ENCODE measurements around the gene TBC1D8B. TPM values are rescaled to one million over a fixed set of nuclear protein-coding genes. Genes with fewer than 3 reads are reported as not detected.
A peak's percentile ranks its signal among the peaks of the same experiment; 100 is the strongest.

Gene TBC1D8B
- total RNA-seq, 1 donor from 2014 or later, result 7.1 TPM

DNA sequence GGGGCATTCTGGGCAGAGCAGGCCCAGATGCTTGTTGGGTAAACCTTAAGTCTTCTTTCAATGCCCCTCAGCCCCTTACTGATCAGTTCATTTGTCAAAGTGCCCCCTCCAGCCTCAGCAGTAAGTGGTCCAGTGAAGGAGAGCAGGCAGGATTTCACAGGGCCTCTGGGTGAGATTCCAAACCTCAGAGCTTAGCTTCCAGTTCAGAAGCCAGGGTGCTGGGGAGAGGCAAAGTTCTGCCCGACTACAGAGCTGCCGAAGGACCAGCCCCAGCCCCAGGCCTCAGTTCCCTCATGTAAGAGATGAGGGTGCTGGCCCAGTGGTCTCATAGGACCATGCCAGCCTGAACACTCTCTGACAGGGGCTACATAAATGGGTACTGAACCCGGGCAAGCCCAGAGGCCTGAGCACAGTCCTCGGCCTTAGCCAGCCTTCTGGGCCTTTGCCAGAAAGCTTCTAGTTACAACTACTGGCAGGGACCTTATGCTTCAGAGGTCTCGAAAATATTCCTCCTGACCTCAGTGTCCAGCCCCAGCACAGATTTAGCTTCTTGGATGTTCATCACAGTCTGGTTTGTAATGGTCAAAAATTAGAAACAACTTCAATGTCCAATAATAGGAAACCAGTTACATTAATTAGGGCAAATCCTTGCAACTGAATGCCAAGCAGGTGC is 101.5 kb downstream of the TBC1D8B start:
- Histone ChIP-seq H3K36me3 (no peaks in the 10 kb centered on the region), H3K27ac (peak overlapping the region in 1 of 2 donors; percentile 7), H3K9me3 (no peaks in the 10 kb centered on the region), H3K4me3 (no peak overlapping the region), H3K27me3 (no peaks in the 10 kb centered on the region), H3K4me1 (no peaks in the 10 kb centered on the region)
- intact Hi-C loops (cut with DNase I), result no loop called here
- no peak for DNase-seq (ENCODE audit: low spot score in 2 of 2)
- TF ChIP-seq, protein P1, sequence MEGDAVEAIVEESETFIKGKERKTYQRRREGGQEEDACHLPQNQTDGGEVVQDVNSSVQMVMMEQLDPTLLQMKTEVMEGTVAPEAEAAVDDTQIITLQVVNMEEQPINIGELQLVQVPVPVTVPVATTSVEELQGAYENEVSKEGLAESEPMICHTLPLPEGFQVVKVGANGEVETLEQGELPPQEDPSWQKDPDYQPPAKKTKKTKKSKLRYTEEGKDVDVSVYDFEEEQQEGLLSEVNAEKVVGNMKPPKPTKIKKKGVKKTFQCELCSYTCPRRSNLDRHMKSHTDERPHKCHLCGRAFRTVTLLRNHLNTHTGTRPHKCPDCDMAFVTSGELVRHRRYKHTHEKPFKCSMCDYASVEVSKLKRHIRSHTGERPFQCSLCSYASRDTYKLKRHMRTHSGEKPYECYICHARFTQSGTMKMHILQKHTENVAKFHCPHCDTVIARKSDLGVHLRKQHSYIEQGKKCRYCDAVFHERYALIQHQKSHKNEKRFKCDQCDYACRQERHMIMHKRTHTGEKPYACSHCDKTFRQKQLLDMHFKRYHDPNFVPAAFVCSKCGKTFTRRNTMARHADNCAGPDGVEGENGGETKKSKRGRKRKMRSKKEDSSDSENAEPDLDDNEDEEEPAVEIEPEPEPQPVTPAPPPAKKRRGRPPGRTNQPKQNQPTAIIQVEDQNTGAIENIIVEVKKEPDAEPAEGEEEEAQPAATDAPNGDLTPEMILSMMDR (IDR thresholded peaks at IDR 0.05), result no peak

DNA sequence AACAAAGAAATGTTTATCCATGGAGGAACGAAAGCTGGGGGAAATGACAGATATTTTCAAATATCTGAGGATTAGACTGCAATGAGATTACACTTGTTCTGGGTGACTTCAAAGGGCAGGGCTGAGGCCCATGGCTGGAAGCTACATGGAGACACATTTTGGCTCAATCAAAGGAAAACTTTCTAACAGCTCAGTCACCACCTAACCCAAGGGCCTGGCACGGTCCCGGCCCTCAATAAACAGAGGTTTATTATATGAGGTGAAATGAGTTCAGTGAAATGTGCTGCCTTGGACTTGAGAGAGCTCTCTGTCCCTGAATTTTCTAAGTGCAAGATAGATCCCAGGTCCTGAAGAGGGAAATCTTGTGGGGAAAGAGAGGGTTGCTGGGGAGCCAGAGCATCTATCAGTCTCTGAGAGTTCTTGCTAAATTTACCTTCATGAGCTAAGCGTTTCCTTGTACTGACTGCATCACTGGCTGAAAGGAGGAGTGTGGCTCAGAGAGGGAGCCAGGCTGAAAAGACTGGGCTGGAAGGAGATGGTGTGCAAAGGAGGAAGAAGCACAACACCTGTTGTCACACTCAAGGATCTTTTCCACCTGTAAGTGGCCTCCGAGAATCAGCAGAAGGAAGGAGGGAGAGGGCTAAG is 102.7 kb downstream of the TBC1D8B start:
- DNase-seq (ENCODE audit: low spot score in 2 of 2), result no peak
- no peaks in the 10 kb centered on the region for H3K27me3 ChIP-seq
- H3K27ac ChIP-seq, result no peak overlapping the region
- H3K36me3 ChIP-seq, result no peaks in the 10 kb centered on the region
- intact Hi-C loops (cut with DNase I), result no loop called here
- TF ChIP-seq, protein P1 (IDR thresholded peaks at IDR 0.05), result no peak
- H3K9me3 ChIP-seq, result no peaks in the 10 kb centered on the region
- H3K4me1 ChIP-seq, result no peaks in the 10 kb centered on the region
- no peak overlapping the region for H3K4me3 ChIP-seq

DNA sequence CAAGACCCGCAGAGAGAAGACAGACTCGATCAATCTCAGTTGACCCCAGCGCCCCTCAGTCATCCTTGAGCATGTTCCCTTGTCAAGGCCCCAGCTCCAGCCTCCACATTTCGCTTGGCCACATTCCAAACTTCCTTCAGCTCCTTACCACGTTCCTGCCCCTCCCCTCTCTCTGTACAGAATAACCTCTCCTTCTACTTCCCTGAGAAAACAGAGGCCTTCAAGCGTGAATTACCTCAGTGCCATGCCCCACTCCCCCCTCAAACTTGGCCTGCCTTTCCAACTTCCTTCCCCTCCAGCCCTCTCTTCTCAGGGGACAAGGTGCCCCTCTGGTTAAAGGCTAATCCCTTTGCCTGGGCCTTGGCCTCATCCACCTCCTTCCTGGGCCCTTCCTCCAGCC is 103.9 kb downstream of the TBC1D8B start:
- DNase-seq (ENCODE audit: low spot score in 2 of 2), result no peak
- Histone ChIP-seq H3K27ac (no peak overlapping the region), H3K4me1 (no peaks in the 10 kb centered on the region), H3K27me3 (no peaks in the 10 kb centered on the region), H3K4me3 (no peak overlapping the region), H3K36me3 (no peaks in the 10 kb centered on the region), H3K9me3 (no peaks in the 10 kb centered on the region)
- intact Hi-C loops (cut with DNase I), result no loop called here
- TF ChIP-seq, protein P1 (IDR thresholded peaks at IDR 0.05), result no peak

DNA sequence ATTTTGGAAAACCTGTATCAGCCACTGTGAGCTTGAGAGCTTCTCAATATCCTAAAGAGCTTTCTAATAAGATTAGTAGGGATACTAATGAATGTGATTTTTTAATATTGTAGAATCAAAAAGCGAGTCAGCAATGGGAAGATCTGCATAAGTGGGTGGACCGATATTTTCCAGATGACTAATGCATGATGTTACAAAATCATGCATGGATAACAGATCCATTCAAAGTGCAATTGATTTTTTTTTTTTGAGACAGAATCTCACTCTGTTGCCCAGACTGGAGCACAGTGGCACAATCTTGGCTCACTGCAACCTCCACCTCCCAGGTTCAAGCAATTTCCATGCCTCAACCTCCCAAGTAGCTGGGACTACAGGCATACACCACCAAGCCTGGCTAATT is 110.4 kb downstream of the TBC1D8B start:
- intact Hi-C loops (cut with DNase I), result no loop called here
- no peaks in the 10 kb centered on the region for H3K36me3 ChIP-seq
- H3K27ac ChIP-seq, result no peak overlapping the region
- no peaks in the 10 kb centered on the region for H3K4me1 ChIP-seq
- no peaks in the 10 kb centered on the region for H3K9me3 ChIP-seq
- no peaks in the 10 kb centered on the region for H3K27me3 ChIP-seq
- DNase-seq (ENCODE audit: low spot score in 2 of 2), result no peak
- no peak overlapping the region for H3K4me3 ChIP-seq
- TF ChIP-seq, protein P1 (IDR thresholded peaks at IDR 0.05), result no peak

DNA sequence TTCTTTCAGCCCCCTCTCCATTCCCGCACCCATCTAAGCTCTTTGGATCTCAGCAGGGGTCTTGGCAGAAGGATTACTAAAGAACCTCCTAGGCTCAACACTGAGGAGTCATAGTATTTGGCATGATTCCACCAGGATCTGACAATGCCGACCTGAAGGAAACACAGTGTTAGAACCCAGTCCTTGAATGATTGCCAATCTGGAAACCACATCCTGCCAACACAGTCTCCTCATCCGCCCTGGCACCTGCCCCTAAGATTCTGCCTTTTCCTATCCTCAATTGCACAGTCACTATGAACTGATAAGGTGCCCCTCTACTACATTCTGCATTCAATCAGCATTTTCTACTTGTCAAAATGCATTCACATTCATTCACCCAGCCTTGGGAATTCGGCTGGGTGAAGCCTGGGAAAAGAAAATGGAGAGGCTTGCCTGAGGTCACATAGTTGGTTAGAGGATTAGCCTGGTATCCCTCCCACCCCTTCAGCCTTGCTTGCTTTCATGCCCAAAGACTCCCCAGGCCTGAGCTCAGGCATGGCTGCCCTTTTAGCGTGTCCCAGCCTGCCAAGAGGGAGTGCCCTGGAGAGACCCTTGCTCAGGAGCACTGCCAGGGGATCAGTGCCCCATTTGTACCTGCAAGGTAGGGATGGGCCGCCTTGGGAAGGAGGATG is 115.5 kb downstream of the TBC1D8B start:
- H3K36me3 ChIP-seq, result no peaks in the 10 kb centered on the region
- H3K27me3 ChIP-seq, result no peaks in the 10 kb centered on the region
- H3K27ac ChIP-seq, result no peak overlapping the region
- TF ChIP-seq, protein P1 (IDR thresholded peaks at IDR 0.05), result no peak
- H3K4me3 ChIP-seq, result no peak overlapping the region
- no peak for DNase-seq (ENCODE audit: low spot score in 2 of 2)
- H3K4me1 ChIP-seq, result no peaks in the 10 kb centered on the region
- intact Hi-C loops (cut with DNase I), result no loop called here
- no peaks in the 10 kb centered on the region for H3K9me3 ChIP-seq
